ENCODE measurements around the gene PNO1. TPM values are rescaled to one million over a fixed set of nuclear protein-coding genes. Genes with fewer than 3 reads are reported as not detected.
A peak's percentile ranks its signal among the peaks of the same experiment; 100 is the strongest.

The PNO1 gene
- total RNA-seq, 3 donors from 2014 or later (not counting 1 experiment from before 2014, with no cell fraction given) = 19.4 to 25.1 (median 25.0) TPM

DNA sequence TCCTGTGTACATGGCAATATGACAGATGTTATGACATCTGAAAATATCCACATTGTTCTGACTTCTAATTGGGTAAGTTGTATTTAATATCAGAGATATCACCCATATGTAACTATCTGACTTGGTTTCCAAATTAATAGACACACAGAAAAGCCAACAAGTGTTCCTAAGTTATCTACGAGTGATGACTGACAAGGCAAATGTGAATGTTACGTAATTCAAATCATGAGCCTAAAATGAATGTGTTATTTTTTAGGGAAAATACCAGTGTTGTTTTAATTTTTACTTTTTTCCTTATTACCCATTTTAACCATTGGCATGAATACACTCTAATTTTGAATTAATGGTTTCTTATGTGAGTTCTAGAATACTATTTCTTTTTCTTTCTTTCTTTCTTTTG lies 15.8 kb upstream of the PNO1 start:
- no CpG with 5 or more reads among the region's 2 CpGs for WGBS (ENCODE audit: insufficient coverage)

GRCh38 chr2:68151037-68151436 lies 6.7 kb upstream of the PNO1 start:
- no peaks in the 10 kb centered on the region for H3K9me3 ChIP-seq (ENCODE audit: control insufficient read depth, insufficient read depth, low read length)
- no peak for TF ChIP-seq CTCF (IDR thresholded peaks at IDR 0.05)
- H3K27ac ChIP-seq (ENCODE audit: low read length) = no peak overlapping the region
- no peaks in the 10 kb centered on the region for H3K36me3 Mint-ChIP-seq
- no peaks in the 10 kb centered on the region for H3K27me3 Mint-ChIP-seq (ENCODE audit: low read depth in 2 of 2)
- H3K27ac Mint-ChIP-seq = peak overlapping the region in 1 of 2 donors; percentile 13
- H3K9me3 Mint-ChIP-seq = no peaks in the 10 kb centered on the region
- intact Hi-C loops (cut with micrococcal nuclease) = no loop called here
- H3K4me3 ChIP-seq (ENCODE audit: low read length) = no peak overlapping the region
- no peak for ATAC-seq
- no peaks in the 10 kb centered on the region for H3K4me1 ChIP-seq (ENCODE audit: control insufficient read depth, insufficient read depth, low read length)
- H3K36me3 ChIP-seq (ENCODE audit: control insufficient read depth, insufficient read depth, low read length) = no peaks in the 10 kb centered on the region
- no peak for DNase-seq
- H3K27me3 ChIP-seq (ENCODE audit: control insufficient read depth, insufficient read depth, low read length) = no peaks in the 10 kb centered on the region
- no peak overlapping the region for H3K4me3 Mint-ChIP-seq
- peaks cover 8 to 10% of the 10 kb centered on the region in 2 donors for H3K4me1 Mint-ChIP-seq

More for the DNA sequence above, 15.8 kb upstream of the PNO1 start:
- intact Hi-C loops (cut with micrococcal nuclease) = no loop called here
- Mint-ChIP-seq H3K27me3 (ENCODE audit: low read depth in 2 of 2) (no peaks in the 10 kb centered on the region), H3K4me1 (no peaks in the 10 kb centered on the region), H3K27ac (no peak overlapping the region), H3K36me3 (no peaks in the 10 kb centered on the region), H3K9me3 (no peaks in the 10 kb centered on the region), H3K4me3 (no peak overlapping the region)
- Histone ChIP-seq H3K27me3 (ENCODE audit: control insufficient read depth, insufficient read depth, low read length) (no peaks in the 10 kb centered on the region), H3K4me1 (ENCODE audit: control insufficient read depth, insufficient read depth, low read length) (no peaks in the 10 kb centered on the region), H3K4me3 (ENCODE audit: low read length) (no peak overlapping the region), H3K9me3 (ENCODE audit: control insufficient read depth, insufficient read depth, low read length) (no peaks in the 10 kb centered on the region), H3K36me3 (ENCODE audit: control insufficient read depth, insufficient read depth, low read length) (peaks cover 10% of the 10 kb centered on the region), H3K27ac (ENCODE audit: low read length) (no peak overlapping the region)
- ATAC-seq = no peak
- no peak for TF ChIP-seq CTCF (IDR thresholded peaks at IDR 0.05)
- no peak for DNase-seq

DNA sequence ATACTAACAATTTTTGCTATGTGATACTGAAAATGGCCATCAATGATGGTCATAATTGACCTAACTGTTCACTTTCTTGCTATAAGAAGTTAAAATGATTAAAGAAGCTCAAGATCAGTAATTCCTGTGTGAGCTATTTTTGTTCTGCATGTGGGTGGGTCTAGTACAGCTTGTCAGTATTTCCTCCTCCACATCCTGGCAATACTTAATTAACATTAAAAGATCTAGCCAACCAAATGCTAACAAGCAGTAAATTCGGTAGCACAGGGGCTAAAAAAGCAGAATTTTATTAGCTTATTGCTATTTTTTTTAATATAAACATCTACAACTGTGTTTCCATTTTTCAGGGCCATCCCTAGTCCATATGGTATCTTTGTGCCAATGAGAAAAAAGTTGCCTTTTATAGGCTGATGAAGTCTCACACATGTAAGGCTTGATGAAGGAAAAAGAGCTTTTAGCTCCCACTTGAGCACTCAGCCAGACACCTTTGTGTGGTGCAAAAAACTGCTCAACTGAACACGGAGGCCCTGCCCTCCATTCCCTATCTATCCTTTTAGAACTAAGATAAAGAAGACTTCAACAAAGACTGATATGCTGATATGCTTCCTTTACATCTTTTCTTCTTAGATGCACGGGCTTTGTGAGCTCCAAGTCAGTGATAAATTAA lies 4.9 kb upstream of the PNO1 start:
- H3K4me1 Mint-ChIP-seq = peaks cover 25 to 27% of the 10 kb centered on the region in 2 donors

More for the DNA sequence above, 4.9 kb upstream of the PNO1 start:
- H3K9me3 Mint-ChIP-seq = no peaks in the 10 kb centered on the region
- no peaks in the 10 kb centered on the region for H3K27me3 Mint-ChIP-seq (ENCODE audit: low read depth in 2 of 2)
- Histone ChIP-seq H3K9me3 (ENCODE audit: control insufficient read depth, insufficient read depth, low read length) (no peaks in the 10 kb centered on the region), H3K36me3 (ENCODE audit: control insufficient read depth, insufficient read depth, low read length) (no peaks in the 10 kb centered on the region), H3K27me3 (ENCODE audit: control insufficient read depth, insufficient read depth, low read length) (no peaks in the 10 kb centered on the region), H3K4me1 (ENCODE audit: control insufficient read depth, insufficient read depth, low read length) (peaks cover 4% of the 10 kb centered on the region), H3K27ac (ENCODE audit: low read length) (no peak overlapping the region), H3K4me3 (ENCODE audit: low read length) (no peak overlapping the region)
- DNase-seq (peak in 1 of 2 donors; percentile 18), ATAC-seq (no peak)
- no peak for TF ChIP-seq CTCF (IDR thresholded peaks at IDR 0.05)
- no peak overlapping the region for H3K27ac Mint-ChIP-seq
- 23% methylated on average over 2 of the region's 3 CpGs for WGBS (ENCODE audit: insufficient coverage)
- H3K36me3 Mint-ChIP-seq = no peaks in the 10 kb centered on the region
- no peak overlapping the region for H3K4me3 Mint-ChIP-seq
- intact Hi-C loops (cut with micrococcal nuclease) = no loop called here

Measured in natural killer cell (primary cell).